HepG2 (cell line): ENCODE data around the gene RANBP6. TPM values are rescaled to one million over a fixed set of nuclear protein-coding genes. Genes with fewer than 3 reads are reported as not detected.

ENCODE experiments used
- ATAC-seq: fragments of 200-7000 bp; cut with Tn5 transposase; 3 replicates; pipeline ENCODE4 v1.9.1; 2020; ENCODE audit warnings: mild to moderate bottlenecking, moderate library complexity
- BruUV-seq: library from RNA; stranded (reverse); fragments of 400-500 nt; replicated peaks from 2 replicates; lab custom pipeline; 2021; lab: Mats Ljungman, UMichigan
- CTCF ChIA-PET: fragments of 300-600 bp; formaldehyde crosslinking; extraction: SDS; loops from one replicate; lab custom pipeline; 2021; ENCODE audit warnings: low total read pairs, inconsistent platforms, low intra/inter-chr PET ratio; lab: Yijun Ruan, JAX
- POLR2A ChIA-PET: fragments of 350-600 bp; sonication (Branson Sonifier 250); formaldehyde crosslinking; loops from one replicate; lab custom pipeline; 2020; ENCODE audit warnings: antibody characterized with exemption, inconsistent platforms; lab: Yijun Ruan, JAX
- DNase-seq: peaks from one replicate; pipeline ENCODE4 v3.0.0-alpha.2; 2015; ENCODE audit warnings: low spot score
- FAIRE-seq: peaks from 3 replicates; lab custom pipeline; 2011; peaks lifted over from hg19 to GRCh38; lab: Jason Lieb, UNC
- H2AFZ ChIP-seq: one replicate; pipeline ENCODE4 v1.6.1; 2011; ENCODE audit warnings: low read length, inconsistent platforms
- H3K27ac ChIP-seq: fragments of 300-600 bp; 3 replicates; pipeline ENCODE4 v1.8.0; 2011; ENCODE audit warnings: mixed run types, mild to moderate bottlenecking, mixed read lengths, low read length, inconsistent platforms; ENCODE audit not compliant: insufficient read depth; ENCODE audit errors: extremely low read length
- H3K27me3 ChIP-seq, 2 experiments: fragments of 200-600 bp in 1 of 2; 2 replicates in 1 of 2; 3 replicates in 1 of 2; pipeline versions ENCODE4 v1.6.0 to v1.8.0; 2011; ENCODE audit warnings: low read length in 2 of 2, mild to moderate bottlenecking in 2 of 2, moderate library complexity in 2 of 2, inconsistent platforms in 1 of 2; ENCODE audit not compliant: insufficient read depth in 2 of 2, control insufficient read depth in 1 of 2
- H3K36me3 ChIP-seq, 2 experiments: fragments of 200-600 bp in 1 of 2; replicated peaks in 1 of 2; 2 replicates in 1 of 2; 3 replicates in 1 of 2; pipeline versions ENCODE4 v1.5.1 to v1.8.0; 2011; ENCODE audit warnings: low read length in 2 of 2, inconsistent platforms in 1 of 2; ENCODE audit not compliant: insufficient read depth in 2 of 2, control insufficient read depth in 1 of 2
- H3K4me1 ChIP-seq: 2 replicates; pipeline ENCODE4 v1.5.1; 2012; ENCODE audit warnings: low read length, inconsistent platforms; ENCODE audit not compliant: insufficient read depth
- H3K4me2 ChIP-seq: 2 replicates; pipeline ENCODE4 v1.6.0; 2011; ENCODE audit warnings: low read depth, low read length, inconsistent platforms
- H3K4me3 ChIP-seq, 3 experiments: fragments of 200-600 bp in 1 of 3; sonication (generic), shearing (Covaris generic) in 1 of 3; replicated peaks in 1 of 3; 2 replicates each; pipeline ENCODE4 v1.5.1; 2011 to 2016; ENCODE audit warnings: low read length in 3 of 3, inconsistent platforms in 2 of 3, low read depth in 2 of 3, mild to moderate bottlenecking in 2 of 3, control low read depth in 1 of 3, mixed read lengths in 1 of 3; ENCODE audit not compliant: insufficient read depth in 1 of 3
- H3K79me2 ChIP-seq: one replicate; pipeline ENCODE4 v1.6.1; 2011; ENCODE audit warnings: low read length, inconsistent platforms; ENCODE audit not compliant: insufficient read depth
- H3K9ac ChIP-seq: 2 replicates; pipeline ENCODE4 v1.6.0; 2011; ENCODE audit warnings: mild to moderate bottlenecking, low read depth, low read length, inconsistent platforms; ENCODE audit not compliant: insufficient read depth
- H3K9me3 ChIP-seq: 2 replicates; pipeline ENCODE4 v1.5.1; 2012; ENCODE audit warnings: mild to moderate bottlenecking, low read length
- H4K20me1 ChIP-seq: 2 replicates; pipeline ENCODE4 v1.6.0; 2011; ENCODE audit warnings: inconsistent platforms, mild to moderate bottlenecking, low read length, moderate library complexity; ENCODE audit not compliant: insufficient read depth
- HIVEP1 ChIP-seq: sonication (generic); formaldehyde crosslinking; IDR thresholded peaks from 2 replicates; pipeline ENCODE4 v1.4.0; 2020; ENCODE audit warnings: mild to moderate bottlenecking, missing genetic modification reagents
- IKZF4 ChIP-seq: sonication (generic); formaldehyde crosslinking; IDR thresholded peaks from 2 replicates; pipeline ENCODE4 v1.5.1; 2020; ENCODE audit warnings: borderline replicate concordance, mild to moderate bottlenecking, low read depth, missing genetic modification reagents; ENCODE audit errors: not compliant biosample characterization
- KLF11 ChIP-seq: IDR thresholded peaks from 2 replicates; pipeline ENCODE4 v1.6.1; 2016; ENCODE audit warnings: missing compliant biosample characterization
- MAFF ChIP-seq: IDR thresholded peaks from 2 replicates; pipeline ENCODE4 v1.6.1; 2011; ENCODE audit warnings: low read depth, low read length, improper control_type of control experiment
- MAFK ChIP-seq, 2 experiments: IDR thresholded peaks in 1 of 2; conservative IDR thresholded peaks in 1 of 2; 2 replicates each; pipeline ENCODE4 v1.6.1; 2011; ENCODE audit warnings: improper control_type of control experiment in 2 of 2, low read length in 2 of 2
- RARG ChIP-seq: sonication (generic); formaldehyde crosslinking; IDR thresholded peaks from 2 replicates; pipeline ENCODE4 v1.4.0; 2020; ENCODE audit warnings: low read depth, mild to moderate bottlenecking, missing genetic modification reagents
- RFX1 ChIP-seq: fragments of 450-650 bp; IDR thresholded peaks from 2 replicates; pipeline ENCODE4 v1.6.1; 2017
- SMAD1 ChIP-seq: sonication (generic); formaldehyde crosslinking; IDR thresholded peaks from 2 replicates; pipeline ENCODE4 v1.4.0; 2020; ENCODE audit warnings: missing genetic modification reagents, low read depth, mild to moderate bottlenecking, borderline replicate concordance
- SMC3 ChIP-seq: IDR thresholded peaks from 2 replicates; pipeline ENCODE4 v1.6.1; 2011; ENCODE audit warnings: low read length, improper control_type of control experiment
- STAG1 ChIP-seq: sonication (generic); formaldehyde crosslinking; IDR thresholded peaks from 2 replicates; pipeline ENCODE4 v1.4.0; 2020; ENCODE audit warnings: missing genetic modification reagents
- ZMYM3 ChIP-seq: sonication (generic); formaldehyde crosslinking; IDR thresholded peaks from 2 replicates; pipeline ENCODE4 v1.5.1; 2020; ENCODE audit warnings: mild to moderate bottlenecking, missing genetic modification reagents
- WGBS: methylation state at CpG from one replicate; pipeline ENCODE4 v1.1.6; 2017; ENCODE audit warnings: low lambda C conversion rate; 5-methylcytosine and 5-hydroxymethylcytosine counted together
- in situ Hi-C: cut with HindIII; loops from 2 replicates; pipeline ENCODE4 v1.10.0; 2017; ENCODE audit warnings: low pct_unique_long_range_greater_than_20kb; ENCODE audit not compliant: extremely low pct_ligation_motif_present
- intact Hi-C: fragments of 100-400 bp; cut with micrococcal nuclease; formaldehyde crosslinking; loops from one replicate; pipeline ENCODE4 v1.10.0; 2022; ENCODE audit not compliant: unreplicated experiment
- polyA plus RNA-seq, 8 experiments: library from polyadenylated mRNA; depleted of rRNA in 3 of 8; stranded (reverse) in 7 of 8; unstranded in 1 of 8; fragments of >200 nt; fragmentation: Illumina TruSeq in 4 of 8; extraction: Trizol in 4 of 8; gene quantifications; 2 replicates each; pipeline versions ENCODE4 v1.2.1 to v1.2.3, GENCODE V29; 2011 to 2016; ENCODE audit warnings: low read depth in 4 of 8, missing spikeins in 1 of 8, mixed read lengths in 1 of 8; ENCODE audit not compliant: insufficient read depth in 1 of 8
- total RNA-seq, 5 experiments: library from RNA; depleted of rRNA; stranded (reverse); fragments of >200 nt; fragmentation: Illumina TruSeq; extraction: Trizol; gene quantifications; 2 replicates each; pipeline ENCODE4 v1.2.3, GENCODE V29; 2016; ENCODE audit warnings: low read depth in 1 of 5
- TF ChIP-seq, protein P1 (sequence below): sonication (generic); formaldehyde crosslinking; IDR thresholded peaks from 2 replicates; pipeline ENCODE4 v1.5.0; 2020; ENCODE audit warnings: mild to moderate bottlenecking, missing genetic modification reagents, moderate library complexity

Gene RANBP6
- total and polyA plus RNA-seq, 2 of the 13 experiments (the other 11 are each of a cell fraction or from before 2014, with no cell fraction given) = 7.5 to 26.0 TPM

DNA sequence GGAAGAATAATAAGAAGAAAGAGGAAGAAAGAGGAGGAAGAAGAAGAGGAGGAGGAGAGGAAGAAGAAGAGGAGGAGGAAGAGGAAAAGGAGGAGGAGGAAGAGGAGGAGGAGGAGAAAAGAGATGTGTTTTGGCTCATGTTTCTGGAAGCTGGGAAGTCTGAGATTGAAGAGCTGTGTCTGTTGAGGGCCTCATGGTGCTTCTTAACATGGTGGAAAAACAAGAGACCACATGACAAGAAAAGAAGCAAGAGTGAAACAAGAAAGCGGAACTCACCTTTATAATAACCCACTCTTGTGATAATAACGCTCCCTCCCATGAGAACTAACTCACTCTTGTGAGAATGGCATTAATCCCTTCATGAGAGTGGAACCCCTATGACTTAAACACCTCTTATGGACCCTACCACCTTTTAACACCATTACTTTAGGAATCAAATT, 36.1 kb upstream of the RANBP6 start:
- CTCF ChIA-PET = no interaction called here
- no peak overlapping the region for H3K27ac ChIP-seq
- no peak for FAIRE-seq

DNA sequence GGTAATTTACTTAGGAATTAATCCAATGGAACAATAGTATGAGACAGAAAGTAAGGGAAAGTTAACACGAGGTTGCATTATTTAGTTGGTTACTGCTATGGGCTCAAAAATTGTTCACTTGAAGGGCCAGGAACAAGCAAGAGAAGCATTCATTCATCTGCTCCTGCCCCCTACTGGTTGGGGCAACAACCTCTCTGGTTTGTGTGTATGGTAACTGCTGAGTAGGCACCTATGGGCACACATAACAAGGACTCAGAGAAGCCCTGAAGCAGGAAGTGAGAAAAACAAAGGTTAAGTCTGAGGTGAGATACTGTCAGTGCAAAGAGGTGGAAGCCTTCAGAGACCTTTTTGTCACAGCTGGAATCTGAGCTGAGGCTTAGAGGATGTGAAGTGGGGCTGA, 34.4 kb upstream of the RANBP6 start:
- in situ Hi-C loops = loop anchor here (5.0 to 10.0 kb wide), 2 partner anchors 162 to 255 kb away; no protein-coding TSS in a partner anchor
- POLR2A ChIA-PET = no interaction called here
- Histone ChIP-seq H3K27ac (no peak overlapping the region), H2AFZ (no peak overlapping the region), H3K4me3 (no peak overlapping the region), H3K9ac (no peak overlapping the region), H3K9me3 (no peaks in the 10 kb centered on the region), H3K4me2 (no peak overlapping the region), H3K36me3 (no peaks in the 10 kb centered on the region), H3K79me2 (no peaks in the 10 kb centered on the region), H4K20me1 (no peaks in the 10 kb centered on the region), H3K4me1 (peaks cover 7% of the 10 kb centered on the region; the same call in 1 of the 2 replicates), H3K27me3 (0 out of 5 replicates have a peak, but pooled peaks cover 0 to 6% of the 10 kb centered on the region in 2 experiments)
- intact Hi-C loops = no loop called here
- FAIRE-seq = no peak
- TF ChIP-seq MAFK (conservative IDR thresholded peaks at IDR 0.05 in 1 of 2, IDR thresholded peaks at IDR 0.05 in 1 of 2; ENCODE audit: low read length in 2 of 2) (peak; percentile 89 to 93), ZMYM3 (CRISPR knock-in tag) (no peak), STAG1 (CRISPR knock-in tag) (peak; percentile 37), RARG (CRISPR knock-in tag) (no peak), MAFF (peak; percentile 90), KLF11 (no peak), SMC3 (peak; percentile 38; the same call in 1 of the 2 replicates), RFX1 (no peak)
- TF ChIP-seq, protein P1, sequence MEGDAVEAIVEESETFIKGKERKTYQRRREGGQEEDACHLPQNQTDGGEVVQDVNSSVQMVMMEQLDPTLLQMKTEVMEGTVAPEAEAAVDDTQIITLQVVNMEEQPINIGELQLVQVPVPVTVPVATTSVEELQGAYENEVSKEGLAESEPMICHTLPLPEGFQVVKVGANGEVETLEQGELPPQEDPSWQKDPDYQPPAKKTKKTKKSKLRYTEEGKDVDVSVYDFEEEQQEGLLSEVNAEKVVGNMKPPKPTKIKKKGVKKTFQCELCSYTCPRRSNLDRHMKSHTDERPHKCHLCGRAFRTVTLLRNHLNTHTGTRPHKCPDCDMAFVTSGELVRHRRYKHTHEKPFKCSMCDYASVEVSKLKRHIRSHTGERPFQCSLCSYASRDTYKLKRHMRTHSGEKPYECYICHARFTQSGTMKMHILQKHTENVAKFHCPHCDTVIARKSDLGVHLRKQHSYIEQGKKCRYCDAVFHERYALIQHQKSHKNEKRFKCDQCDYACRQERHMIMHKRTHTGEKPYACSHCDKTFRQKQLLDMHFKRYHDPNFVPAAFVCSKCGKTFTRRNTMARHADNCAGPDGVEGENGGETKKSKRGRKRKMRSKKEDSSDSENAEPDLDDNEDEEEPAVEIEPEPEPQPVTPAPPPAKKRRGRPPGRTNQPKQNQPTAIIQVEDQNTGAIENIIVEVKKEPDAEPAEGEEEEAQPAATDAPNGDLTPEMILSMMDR (CRISPR knock-in tag) = peak; percentile 51
- CTCF ChIA-PET = interaction anchor here (1.2 kb wide), 1 partner anchor 164 kb away, joined by 4 read pairs; no protein-coding TSS in a partner anchor
- no TSS peak for BruUV-seq
- 52% methylated on average over 1 of the region's 1 CpG for WGBS
- peak; percentile 30 for DNase-seq
- peak; percentile 40 for ATAC-seq

More for the DNA sequence above, 36.1 kb upstream of the RANBP6 start:
- no peaks in the 10 kb centered on the region for H3K36me3 ChIP-seq
- peaks cover 7% of the 10 kb centered on the region; the same call in 1 of the 2 replicates for H3K4me1 ChIP-seq
- no peaks in the 10 kb centered on the region for H4K20me1 ChIP-seq
- ATAC-seq (no peak), DNase-seq (no peak)
- BruUV-seq = no TSS peak
- no peak overlapping the region for H3K9ac ChIP-seq
- no peak overlapping the region for H3K4me2 ChIP-seq
- TF ChIP-seq SMAD1 (CRISPR knock-in tag) = no peak
- TF ChIP-seq HIVEP1 (CRISPR knock-in tag) = no peak
- TF ChIP-seq IKZF4 = no peak
- no peak overlapping the region for H2AFZ ChIP-seq
- H3K27me3 ChIP-seq = 0 out of 5 replicates have a peak, but pooled peaks cover 0 to 4% of the 10 kb centered on the region in 2 experiments
- no peaks in the 10 kb centered on the region for H3K79me2 ChIP-seq
- POLR2A ChIA-PET = no interaction called here
- intact Hi-C loops (no loop called here), in situ Hi-C loops (loop anchor here (10.0 kb wide), 1 partner anchor 253 kb away; no protein-coding TSS in a partner anchor)
- no peaks in the 10 kb centered on the region for H3K9me3 ChIP-seq
- no peak overlapping the region for H3K4me3 ChIP-seq
- WGBS = 11% methylated on average over 2 of the region's 2 CpGs
